Loucy (cell line): Measurements from ENCODE around the gene PODNL1.

Experiments used
- CTCF ChIP-seq: fragments of 200-600 bp; sonication (generic); conservative IDR thresholded peaks from 2 replicates; pipeline ENCODE4 v1.5.1; 2014; ENCODE audit warnings: mild to moderate bottlenecking, antibody characterized with exemption, low read length
- EZH2phosphoT487 ChIP-seq: fragments of 200-600 bp; IDR thresholded peaks from 2 replicates; pipeline ENCODE4 v1.6.1; 2018; ENCODE audit warnings: antibody characterized with exemption, mild to moderate bottlenecking, moderate library complexity, borderline replicate concordance

GRCh38 chr19:13975870-13976269, 37.7 kb upstream of the PODNL1 start:
- TF ChIP-seq CTCF: no peak
- TF ChIP-seq EZH2phosphoT487: no peak
